Neuronal stem cell (in vitro differentiated cells): ENCODE data around the gene BABAM2.

Source experiments
- DNase-seq: peaks from one replicate; pipeline ENCODE4 v3.0.0-alpha.2; 2013; ENCODE audit warnings: low spot score
- H2AFZ ChIP-seq: one replicate; pipeline ENCODE4 v1.6.1; 2013; ENCODE audit warnings: mild to moderate bottlenecking, low read length, inconsistent platforms
- H2AK5ac ChIP-seq: 2 replicates; pipeline ENCODE4 v1.6.1; 2013; ENCODE audit warnings: low read depth, mild to moderate bottlenecking, inconsistent platforms, low read length, moderate library complexity, mixed read lengths
- H2BK120ac ChIP-seq: 2 replicates; pipeline ENCODE4 v1.6.1; 2013; ENCODE audit warnings: low read depth, mild to moderate bottlenecking, inconsistent platforms, low read length, moderate library complexity, mixed read lengths
- H2BK12ac ChIP-seq: one replicate; pipeline ENCODE4 v1.6.1; 2013; ENCODE audit warnings: low read length, inconsistent platforms
- H2BK15ac ChIP-seq: 2 replicates; pipeline ENCODE4 v1.6.1; 2013; ENCODE audit warnings: mild to moderate bottlenecking, low read length, inconsistent platforms, mixed read lengths
- H2BK5ac ChIP-seq: one replicate; pipeline ENCODE4 v1.6.1; 2013; ENCODE audit warnings: inconsistent platforms, mild to moderate bottlenecking, low read length, moderate library complexity
- H3K14ac ChIP-seq: one replicate; pipeline ENCODE4 v1.6.1; 2013; ENCODE audit warnings: low read length, inconsistent platforms
- H3K18ac ChIP-seq: 2 replicates; pipeline ENCODE4 v1.6.1; 2013; ENCODE audit warnings: low read length, inconsistent platforms
- H3K23ac ChIP-seq: 2 replicates; pipeline ENCODE4 v1.6.1; 2013; ENCODE audit warnings: low read depth, mild to moderate bottlenecking, mixed read lengths, low read length, inconsistent platforms; ENCODE audit not compliant: poor library complexity
- H3K27ac ChIP-seq: replicated peaks from 3 replicates; pipeline ENCODE4 v1.5.1; 2013; ENCODE audit warnings: low read length, inconsistent platforms
- H3K27me3 ChIP-seq, 3 experiments: 2 replicates each; pipeline ENCODE4 v1.6.1; 2013; ENCODE audit warnings: low read length in 3 of 3, mild to moderate bottlenecking in 2 of 3, inconsistent platforms in 1 of 3, low read depth in 1 of 3, mixed read lengths in 1 of 3, moderate library complexity in 1 of 3; ENCODE audit not compliant: control insufficient read depth in 3 of 3, insufficient read depth in 3 of 3
- H3K36me3 ChIP-seq, 2 donors: replicated peaks in 1 of 2; 2 replicates each; pipeline ENCODE4 v1.6.1; 2013; ENCODE audit warnings: low read length in 2 of 2; ENCODE audit not compliant: control insufficient read depth in 2 of 2, insufficient read depth in 2 of 2
- H3K4ac ChIP-seq: 2 replicates; pipeline ENCODE4 v1.6.1; 2013; ENCODE audit warnings: inconsistent platforms, mild to moderate bottlenecking, low read length, moderate library complexity
- H3K4me1 ChIP-seq, 2 donors: 1 replicate in 1 of 2; 2 replicates in 1 of 2; pipeline ENCODE4 v1.6.1; 2013; ENCODE audit warnings: low read length in 2 of 2, low read depth in 1 of 2; ENCODE audit not compliant: control insufficient read depth in 2 of 2, insufficient read depth in 1 of 2
- H3K4me2 ChIP-seq: one replicate; pipeline ENCODE4 v1.6.1; 2013; ENCODE audit warnings: mild to moderate bottlenecking, low read length, inconsistent platforms; ENCODE audit not compliant: insufficient read depth, poor library complexity, severe bottlenecking
- H3K4me3 ChIP-seq, 2 donors: 2 replicates each; pipeline ENCODE4 v1.5.1; 2013; ENCODE audit warnings: low read length in 2 of 2, mild to moderate bottlenecking in 2 of 2, inconsistent platforms in 1 of 2, moderate library complexity in 1 of 2
- H3K79me1 ChIP-seq: one replicate; pipeline ENCODE4 v1.6.1; 2013; ENCODE audit warnings: low read depth, mild to moderate bottlenecking, inconsistent platforms, low read length, moderate library complexity
- H3K9ac ChIP-seq: one replicate; pipeline ENCODE4 v1.6.1; 2013; ENCODE audit warnings: mild to moderate bottlenecking, low read depth, low read length, inconsistent platforms; ENCODE audit not compliant: poor library complexity
- H3K9me3 ChIP-seq, 2 donors: replicated peaks in 1 of 2; 2 replicates each; pipeline versions ENCODE3 to v1.6.1; 2013; ENCODE audit warnings: low read length in 2 of 2, mild to moderate bottlenecking in 2 of 2, inconsistent platforms in 1 of 2, low read depth in 1 of 2, mixed read lengths in 1 of 2, moderate library complexity in 1 of 2; ENCODE audit not compliant: control insufficient read depth in 2 of 2, insufficient read depth in 1 of 2
- H4K8ac ChIP-seq: one replicate; pipeline ENCODE4 v1.6.1; 2013; ENCODE audit warnings: low read depth, mild to moderate bottlenecking, inconsistent platforms, low read length, moderate library complexity
- H4K91ac ChIP-seq: one replicate; pipeline ENCODE4 v1.6.1; 2013; ENCODE audit warnings: low read length, low read depth, mild to moderate bottlenecking, inconsistent platforms; ENCODE audit not compliant: poor library complexity
- WGBS, 2 donors: extraction: QIAGEN DNeasy Blood & Tissue Kit; methylation state at CpG; one replicate each; pipeline ENCODE4 v1.1.7; 2013; ENCODE audit warnings: missing lambda C conversion rate in 2 of 2, mixed read lengths in 1 of 2; ENCODE audit not compliant: insufficient read length in 2 of 2, insufficient replicate concordance in 1 of 2; ENCODE audit errors: extremely low coverage in 2 of 2; 5-methylcytosine and 5-hydroxymethylcytosine counted together

BABAM2 gene

GRCh38 chr2:28142386-28142785 lies 251.9 kb downstream of the BABAM2 start:
- Histone ChIP-seq H2BK5ac (no peak overlapping the region), H2BK120ac (no peak overlapping the region), H2BK12ac (no peak overlapping the region), H3K4me1 (no peaks in the 10 kb centered on the region), H3K4ac (no peak overlapping the region), H3K27ac (no peak overlapping the region), H3K36me3 (no peaks in the 10 kb centered on the region), H2AFZ (no peak overlapping the region), H4K8ac (no peak overlapping the region), H3K4me3 (no peak overlapping the region), H4K91ac (no peak overlapping the region), H2AK5ac (no peak overlapping the region), H3K9ac (no peak overlapping the region), H3K14ac (no peak overlapping the region), H3K18ac (no peak overlapping the region), H3K23ac (no peak overlapping the region), H3K4me2 (no peak overlapping the region), H3K27me3 (no peaks in the 10 kb centered on the region), H3K9me3 (no peaks in the 10 kb centered on the region), H2BK15ac (no peak overlapping the region), H3K79me1 (no peaks in the 10 kb centered on the region)
- DNase-seq = no peak

- no peak overlapping the region for H3K9ac ChIP-seq
- no peaks in the 10 kb centered on the region for H3K36me3 ChIP-seq
- no peak overlapping the region for H2BK5ac ChIP-seq
- H4K91ac ChIP-seq = no peak overlapping the region
- WGBS, 2 donors = no CpG with 5 or more reads among the region's 2 CpGs
- no peak overlapping the region for H3K4me3 ChIP-seq
- no peak overlapping the region for H2BK15ac ChIP-seq
- H3K4ac ChIP-seq = no peak overlapping the region
- no peak overlapping the region for H2AK5ac ChIP-seq
- H2AFZ ChIP-seq = no peak overlapping the region
- no peak overlapping the region for H3K18ac ChIP-seq
- DNase-seq = no peak
- no peak overlapping the region for H4K8ac ChIP-seq
- H3K4me2 ChIP-seq = no peak overlapping the region
- H3K14ac ChIP-seq = no peak overlapping the region
- H3K9me3 ChIP-seq = no peaks in the 10 kb centered on the region
- H3K23ac ChIP-seq = no peak overlapping the region
- no peak overlapping the region for H2BK120ac ChIP-seq
- no peaks in the 10 kb centered on the region for H3K79me1 ChIP-seq
- no peaks in the 10 kb centered on the region for H3K27me3 ChIP-seq
- peaks cover 0 to 2% of the 10 kb centered on the region in 2 donors for H3K4me1 ChIP-seq
- H2BK12ac ChIP-seq = no peak overlapping the region
- no peak overlapping the region for H3K27ac ChIP-seq
These were observed 257.5 kb downstream of the BABAM2 start for GRCh38 chr2:28148000-28148399.

- Histone ChIP-seq H4K91ac (no peak overlapping the region), H3K23ac (no peak overlapping the region), H3K9me3 (no peaks in the 10 kb centered on the region), H3K27ac (no peak overlapping the region), H4K8ac (no peak overlapping the region), H3K4me1 (peaks cover 0 to 2% of the 10 kb centered on the region in 2 donors), H3K9ac (no peak overlapping the region), H2AK5ac (no peak overlapping the region), H3K4me3 (no peak overlapping the region), H3K27me3 (no peaks in the 10 kb centered on the region), H3K4me2 (no peak overlapping the region), H2AFZ (no peak overlapping the region), H2BK15ac (no peak overlapping the region), H3K79me1 (no peaks in the 10 kb centered on the region), H2BK5ac (no peak overlapping the region), H3K18ac (no peak overlapping the region), H2BK12ac (no peak overlapping the region), H3K36me3 (no peaks in the 10 kb centered on the region), H3K4ac (no peak overlapping the region), H3K14ac (no peak overlapping the region), H2BK120ac (no peak overlapping the region)
- no peak for DNase-seq
- no CpG with 5 or more reads among the region's 5 CpGs for WGBS, 2 donors
These were observed 258.0 kb downstream of the BABAM2 start for GRCh38 chr2:28148566-28148965.

- Histone ChIP-seq H3K9me3 (peaks cover 0 to 2% of the 10 kb centered on the region in 2 donors), H3K36me3 (no peaks in the 10 kb centered on the region), H3K4ac (no peak overlapping the region), H3K4me1 (peaks cover 0 to 2% of the 10 kb centered on the region in 2 donors), H3K18ac (no peak overlapping the region), H2AK5ac (no peak overlapping the region), H3K23ac (no peak overlapping the region), H3K14ac (no peak overlapping the region), H2BK12ac (no peak overlapping the region), H3K27me3 (no peaks in the 10 kb centered on the region), H4K91ac (no peak overlapping the region), H4K8ac (no peak overlapping the region), H3K27ac (no peak overlapping the region), H2BK15ac (no peak overlapping the region), H2BK5ac (no peak overlapping the region), H3K4me2 (no peak overlapping the region), H3K79me1 (no peaks in the 10 kb centered on the region), H3K4me3 (no peak overlapping the region), H2AFZ (no peak overlapping the region), H3K9ac (no peak overlapping the region), H2BK120ac (no peak overlapping the region)
- no peak for DNase-seq
- WGBS, 2 donors = no CpG with 5 or more reads among the region's 5 CpGs
These were observed 259.8 kb downstream of the BABAM2 start for GRCh38 chr2:28150236-28150915.
